Medulla oblongata (tissue), 1 donor: ENCODE results near the gene DGCR6L.
"Not testable (repeated sequence)": the region's sequence is repeated elsewhere in the genome, so short reads cannot be mapped to it uniquely, and the experiment has no call there.

Source experiments
- DNase-seq: peaks from one replicate; pipeline ENCODE4 v3.0.0-alpha.2; 2015; ENCODE audit errors: extremely low spot score

DGCR6L gene

GRCh38 chr22:20325996-20326395 lies 6.1 kb upstream of the DGCR6L start:
- not testable (repeated sequence) for DNase-seq

- DNase-seq: no peak
Measured at GRCh38 chr22:20324139-20324516, 4.3 kb upstream of the DGCR6L start.

- DNase-seq: not testable (repeated sequence)
Measured at GRCh38 chr22:20321552-20322211, 1.8 kb upstream of the DGCR6L start.

GRCh38 chr22:20320659-20321551 lies 1.0 kb upstream of the DGCR6L start:
- DNase-seq: not testable (repeated sequence)

- no peak for DNase-seq
Measured at GRCh38 chr22:20319041-20319744, 667 bp downstream of the DGCR6L start.

GRCh38 chr22:20318043-20318688 lies 1.7 kb downstream of the DGCR6L start:
- DNase-seq: not testable (repeated sequence)

GRCh38 chr22:20317402-20318042 lies 2.3 kb downstream of the DGCR6L start:
- not testable (repeated sequence) for DNase-seq

GRCh38 chr22:20316844-20317401 lies 2.9 kb downstream of the DGCR6L start:
- DNase-seq: no peak

- no peak for DNase-seq
Measured at GRCh38 chr22:20316217-20316843, 3.5 kb downstream of the DGCR6L start.

- no peak for DNase-seq
Measured at GRCh38 chr22:20315337-20316216, 4.3 kb downstream of the DGCR6L start.

- not testable (repeated sequence) for DNase-seq
Measured at GRCh38 chr22:20314741-20315336, 5.0 kb downstream of the DGCR6L start.

GRCh38 chr22:20314206-20314605 lies 5.7 kb downstream of the DGCR6L start:
- not testable (repeated sequence) for DNase-seq

- DNase-seq: not testable (repeated sequence)
Measured at GRCh38 chr22:20313306-20314077, 6.4 kb downstream of the DGCR6L start.

GRCh38 chr22:20312396-20313191 lies 7.3 kb downstream of the DGCR6L start:
- DNase-seq: no peak

GRCh38 chr22:20311249-20312062 lies 8.4 kb downstream of the DGCR6L start:
- DNase-seq: not testable (repeated sequence)

- not testable (repeated sequence) for DNase-seq
Measured at GRCh38 chr22:20310773-20311172, 9.1 kb downstream of the DGCR6L start.

- DNase-seq: not testable (repeated sequence)
Measured at GRCh38 chr22:20310180-20310579, 9.7 kb downstream of the DGCR6L start.
